ENCODE measurements around the gene ZBTB17. TPM values are rescaled to one million over a fixed set of nuclear protein-coding genes. Genes with fewer than 3 reads are reported as not detected.
"Not testable (repeated sequence)": the region's sequence is repeated elsewhere in the genome, so short reads cannot be mapped to it uniquely, and the experiment has no call there.

ZBTB17 gene
- total RNA-seq, 2 donors from 2014 or later = 31.6 to 38.7 TPM

GRCh38 chr1:15993666-15994065, 17.8 kb upstream of the ZBTB17 start:
- intact Hi-C loops (cut with DNase I) = loop anchor here (2.0 to 5.0 kb wide), 2 partner anchors 201 kb away; no protein-coding TSS in a partner anchor

GRCh38 chr1:15992582-15993500, 16.9 kb upstream of the ZBTB17 start:
- intact Hi-C loops (cut with DNase I) = loop anchor here in 1 of 2 donors (5.0 kb wide), 1 partner anchor 201 kb away; no protein-coding TSS in a partner anchor

More at GRCh38 chr1:15993666-15994065, 17.8 kb upstream of the ZBTB17 start:
- DNase-seq (ENCODE audit: low spot score) = no peak

GRCh38 chr1:15992187-15992553, 16.3 kb upstream of the ZBTB17 start:
- intact Hi-C loops (cut with DNase I) = loop anchor here in 1 of 2 donors (5.0 kb wide), 1 partner anchor 200 kb away; no protein-coding TSS in a partner anchor

More at GRCh38 chr1:15992582-15993500, 16.9 kb upstream of the ZBTB17 start:
- DNase-seq (ENCODE audit: low spot score) = peak; percentile 63

DNA sequence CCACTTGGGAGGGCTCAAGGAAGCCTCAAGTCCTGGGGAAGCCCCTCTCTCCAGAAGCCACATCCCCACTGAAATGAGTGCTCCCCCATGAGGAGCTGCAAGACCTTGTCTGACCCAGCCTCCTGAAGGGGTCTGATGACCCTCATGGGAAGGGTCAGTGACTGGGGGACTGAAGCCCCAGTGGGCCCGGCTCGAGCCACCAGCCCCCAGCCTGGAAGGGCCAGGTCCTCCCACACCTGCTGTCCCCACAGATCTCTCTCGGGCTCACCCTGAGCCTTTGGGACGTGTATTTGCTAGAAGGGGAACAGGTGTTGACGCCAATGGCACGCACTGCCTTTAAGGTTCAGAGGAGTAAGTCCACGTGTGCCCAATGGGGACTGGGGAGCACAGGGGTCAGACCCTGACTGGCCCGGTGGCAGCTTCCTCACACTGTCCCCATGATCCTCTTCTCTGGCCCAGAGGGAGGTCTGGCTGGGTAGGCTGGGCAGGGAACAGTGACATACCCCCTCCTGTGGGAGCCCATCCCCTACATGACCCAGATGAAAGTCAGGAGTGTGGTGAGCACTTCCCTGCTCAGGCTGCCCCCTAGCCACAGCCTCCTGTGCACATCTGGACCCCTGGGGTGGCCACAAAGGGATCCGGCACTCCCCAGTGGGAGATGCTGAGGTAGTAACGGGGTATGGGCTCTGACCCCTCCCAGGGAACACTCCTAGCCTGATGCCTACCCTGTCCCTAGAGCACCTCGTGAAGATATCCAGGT, 15.7 kb upstream of the ZBTB17 start:
- intact Hi-C loops (cut with DNase I) = loop anchor here in 1 of 2 donors (5.0 kb wide), 1 partner anchor 199 kb away; no protein-coding TSS in a partner anchor
- DNase-seq (ENCODE audit: low spot score) = peak; percentile 68

More at GRCh38 chr1:15992187-15992553, 16.3 kb upstream of the ZBTB17 start:
- peak; percentile 57 for DNase-seq (ENCODE audit: low spot score)

GRCh38 chr1:15989776-15990175, 13.9 kb upstream of the ZBTB17 start:
- intact Hi-C loops (cut with DNase I) = loop anchor here in 1 of 2 donors (5.0 kb wide), 1 partner anchor 197 kb away; no protein-coding TSS in a partner anchor

GRCh38 chr1:15988856-15989736, 13.2 kb upstream of the ZBTB17 start:
- peak; percentile 76 for DNase-seq (ENCODE audit: low spot score)
- intact Hi-C loops (cut with DNase I) = no loop called here

More at GRCh38 chr1:15989776-15990175, 13.9 kb upstream of the ZBTB17 start:
- peak; percentile 72 for DNase-seq (ENCODE audit: low spot score)

- intact Hi-C loops (cut with DNase I) = no loop called here
- peak; percentile 26 for DNase-seq (ENCODE audit: low spot score)
Observed at GRCh38 chr1:15985611-15986297, 9.9 kb upstream of the ZBTB17 start.

DNA sequence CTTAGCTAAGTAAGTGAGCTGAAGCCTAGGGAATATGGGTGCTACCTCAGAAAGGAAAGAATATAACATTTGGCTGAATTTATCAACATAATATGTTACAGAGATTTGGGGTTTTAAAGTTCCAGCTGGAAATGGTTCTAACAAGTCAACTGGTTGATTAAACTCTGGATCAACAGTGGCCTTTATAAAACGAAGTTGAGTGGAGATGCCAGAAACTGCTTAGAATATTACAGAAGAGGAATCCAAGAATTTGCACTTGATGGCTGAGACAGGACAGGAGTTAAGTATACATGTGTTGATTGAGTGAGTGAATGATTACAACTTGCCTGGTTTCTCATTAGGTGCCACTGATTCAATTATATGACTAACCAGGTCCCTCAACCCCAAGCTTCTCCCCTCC, 7.4 kb upstream of the ZBTB17 start:
- intact Hi-C loops (cut with DNase I) = no loop called here
- DNase-seq (ENCODE audit: low spot score) = peak; percentile 1

- intact Hi-C loops (cut with DNase I) = no loop called here
- DNase-seq (ENCODE audit: low spot score) = no peak
Observed at GRCh38 chr1:15981679-15982078, 5.8 kb upstream of the ZBTB17 start.

GRCh38 chr1:15977947-15978346, 2.0 kb upstream of the ZBTB17 start:
- intact Hi-C loops (cut with DNase I); DNase-seq (ENCODE audit: low spot score): not testable (repeated sequence)

DNA sequence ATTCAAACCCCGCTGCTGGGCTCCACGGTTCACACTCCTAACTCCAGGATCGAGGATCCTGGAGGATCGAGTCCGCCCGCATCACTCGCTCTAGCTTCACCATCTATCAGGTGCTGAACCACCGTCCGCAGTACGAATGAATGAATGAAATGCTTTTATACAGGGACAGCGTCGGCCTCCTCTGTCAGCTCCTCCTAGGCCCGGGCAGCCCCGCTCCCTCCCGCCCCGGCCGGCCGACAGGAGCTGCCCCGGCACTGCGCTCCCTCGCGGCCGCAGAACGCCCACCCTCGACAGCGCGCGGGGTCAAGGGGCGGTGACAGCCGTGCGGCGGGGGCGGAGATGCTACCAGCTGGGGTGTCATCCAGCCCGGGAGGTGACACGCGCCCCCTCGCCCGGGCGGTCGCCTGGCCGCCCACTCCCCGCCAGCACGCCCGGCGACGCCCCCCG, 520 bp downstream of the ZBTB17 start:
- peak; percentile 85 for DNase-seq (ENCODE audit: low spot score)
- intact Hi-C loops (cut with DNase I) = no loop called here

- intact Hi-C loops (cut with DNase I) = no loop called here
- no peak for DNase-seq (ENCODE audit: low spot score)
Observed at GRCh38 chr1:15974855-15975254, 1.0 kb downstream of the ZBTB17 start.

DNA sequence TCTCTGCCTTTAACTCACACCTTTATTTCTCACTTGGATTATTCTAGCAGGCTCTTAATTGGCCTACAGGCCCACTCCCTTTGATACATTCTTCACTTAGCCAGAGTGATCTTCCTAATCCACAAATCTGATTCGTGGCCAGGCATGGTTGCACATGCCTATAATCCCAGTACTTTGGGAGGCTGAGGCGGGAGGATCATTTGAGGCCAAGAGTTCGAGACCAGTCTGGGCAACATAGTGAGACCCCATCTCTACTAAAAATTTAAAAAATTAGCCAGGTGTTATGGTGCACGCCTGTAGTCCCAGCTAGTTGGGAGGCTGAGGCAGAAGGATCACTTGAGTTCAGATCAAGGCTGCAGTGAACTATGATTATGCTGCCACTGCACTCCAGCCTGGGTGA, 2.1 kb downstream of the ZBTB17 start:
- peak; percentile 3 for DNase-seq (ENCODE audit: low spot score)

GRCh38 chr1:15972409-15972808, 3.5 kb downstream of the ZBTB17 start:
- intact Hi-C loops (cut with DNase I) = no loop called here

More for the DNA sequence above, 2.1 kb downstream of the ZBTB17 start:
- intact Hi-C loops (cut with DNase I) = no loop called here

DNA sequence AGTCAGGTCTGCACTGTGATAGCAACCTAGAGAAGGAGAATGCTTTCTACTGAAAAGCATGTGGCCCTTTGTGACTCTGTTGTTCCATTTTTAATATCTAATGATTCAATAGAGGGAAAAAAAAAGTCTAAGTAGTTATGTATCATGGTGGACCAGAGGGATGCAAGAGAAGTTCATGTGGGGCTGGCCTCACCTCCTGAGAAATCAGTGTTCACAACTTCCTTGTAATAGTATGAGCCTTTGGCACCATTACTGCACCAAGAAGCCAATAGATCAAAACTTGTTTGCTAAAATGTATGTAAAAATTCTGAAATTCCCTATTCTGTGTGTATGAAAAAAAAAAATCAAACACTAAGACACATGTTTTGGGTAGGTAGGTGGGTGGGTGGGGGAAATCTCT, 5.0 kb downstream of the ZBTB17 start:
- intact Hi-C loops (cut with DNase I) = no loop called here

More at GRCh38 chr1:15972409-15972808, 3.5 kb downstream of the ZBTB17 start:
- peak; percentile 5 for DNase-seq (ENCODE audit: low spot score)

DNA sequence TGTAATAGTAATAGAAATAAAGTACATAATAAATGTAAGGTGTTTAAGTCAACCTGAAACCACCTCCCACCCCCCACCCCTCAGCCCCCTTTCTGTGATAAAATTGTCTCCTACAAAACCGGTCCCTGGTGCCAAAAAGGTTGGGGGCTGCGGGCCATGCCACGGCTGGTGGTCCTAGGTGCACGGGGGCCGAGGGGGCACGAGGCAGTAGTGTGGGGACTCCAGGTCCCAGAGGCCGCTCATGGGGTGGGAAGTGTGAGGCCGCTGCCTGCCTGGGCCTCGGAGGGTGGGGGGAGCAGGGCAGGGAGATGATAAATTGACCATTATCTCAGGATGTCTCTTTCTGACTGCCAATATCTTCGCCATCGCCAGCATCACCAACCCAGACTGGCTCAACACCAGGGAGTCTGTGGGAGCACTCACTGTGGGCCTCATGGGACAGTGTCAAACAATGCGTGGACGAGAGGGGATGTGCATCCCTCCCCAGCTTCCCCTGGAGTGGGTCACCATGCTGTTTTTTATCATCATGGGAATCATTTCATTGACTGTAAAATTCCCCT, 6.5 kb downstream of the ZBTB17 start:
- DNase-seq (ENCODE audit: low spot score) = no peak
- intact Hi-C loops (cut with DNase I) = no loop called here

More for the DNA sequence above, 5.0 kb downstream of the ZBTB17 start:
- no peak for DNase-seq (ENCODE audit: low spot score)

DNA sequence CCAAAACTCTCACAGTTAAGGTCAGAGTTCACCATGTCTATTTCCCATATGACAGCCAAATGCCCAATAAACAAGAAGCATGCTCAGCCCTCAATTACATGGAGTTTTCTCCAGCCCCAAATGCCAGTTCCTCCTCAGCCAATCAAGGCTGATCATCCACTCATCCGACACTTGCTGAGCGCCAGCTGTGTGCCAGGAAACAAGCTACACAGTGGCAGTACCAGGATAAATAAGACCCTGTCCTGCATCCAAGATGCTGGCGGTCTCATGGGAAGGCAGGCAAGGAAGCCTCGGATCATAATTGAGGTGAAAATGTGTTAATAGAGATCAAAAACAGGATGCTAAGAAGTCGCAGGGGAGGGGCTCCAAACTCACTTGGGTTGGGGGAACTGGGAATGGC, 7.7 kb downstream of the ZBTB17 start:
- intact Hi-C loops (cut with DNase I) = no loop called here

GRCh38 chr1:15966956-15967344, 9.0 kb downstream of the ZBTB17 start:
- no peak for DNase-seq (ENCODE audit: low spot score)
- intact Hi-C loops (cut with DNase I) = no loop called here

More for the DNA sequence above, 7.7 kb downstream of the ZBTB17 start:
- no peak for DNase-seq (ENCODE audit: low spot score)

All from posterior vena cava (tissue), 2 donors.